A673 (cell line): ENCODE measurements around the gene PARVB.

ENCODE experiments used
- CTCF ChIP-seq: fragments of 300-800, 200-600 bp; sonication (generic); conservative IDR thresholded peaks from 2 replicates; pipeline ENCODE4 v1.5.1; 2017; ENCODE audit warnings: low read depth, mild to moderate bottlenecking, antibody characterized with exemption, low read length, moderate library complexity, mixed read lengths
- EZH2 ChIP-seq: fragments of 200-600 bp; sonication (generic); IDR thresholded peaks from 2 replicates; pipeline ENCODE4 v1.6.1; 2017; ENCODE audit warnings: borderline replicate concordance, low read depth, mild to moderate bottlenecking, mixed read lengths, antibody characterized with exemption, low read length; ENCODE audit not compliant: poor library complexity, severe bottlenecking

DNA sequence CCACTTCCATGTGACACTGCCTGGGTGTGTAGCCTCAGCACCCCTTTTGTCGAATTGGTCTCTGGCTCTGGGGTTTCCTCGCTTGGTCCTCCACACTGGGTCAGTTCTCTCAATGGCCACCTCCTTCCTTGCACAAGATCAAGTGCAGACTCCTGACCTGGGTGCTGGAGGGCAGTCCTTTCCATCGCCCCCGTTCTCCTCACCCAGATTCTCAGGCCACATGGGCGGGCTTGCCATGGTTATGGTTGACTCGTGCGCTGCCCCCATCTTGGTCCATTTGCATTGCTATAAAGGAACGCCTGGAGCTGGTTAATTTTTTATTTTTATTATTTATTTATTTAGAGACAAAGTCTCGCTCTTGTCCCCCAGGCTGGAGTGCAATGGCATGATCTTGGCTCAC lies 5.5 kb upstream of the PARVB start:
- TF ChIP-seq CTCF (no peak), EZH2 (no peak)
